Psoas muscle (tissue), 8 donors: ENCODE data around the gene CHRNA7. TPM values are rescaled to one million over a fixed set of nuclear protein-coding genes. Genes with fewer than 3 reads are reported as not detected.

Experiments
- ATAC-seq, 4 donors: fragments of 200-7000 bp; cut with Tn5 transposase; one replicate each; pipeline ENCODE4 v1.9.1; 2020; ENCODE audit warnings: moderate library complexity in 3 of 4, mild to moderate bottlenecking in 2 of 4
- DNase-seq, 2 donors: peaks; one replicate each; pipeline ENCODE4 v3.0.0-alpha.2; 2020
- H3K27ac ChIP-seq: fragments of 200-600 bp; one replicate; pipeline ENCODE4 v1.8.0; 2022
- H3K27me3 ChIP-seq, 3 donors: fragments of 200-600 bp in 1 of 3; one replicate each; pipeline versions ENCODE4 v1.6.1 to v1.8.0; 2013 to 2022; ENCODE audit warnings: low read length in 2 of 3, mild to moderate bottlenecking in 2 of 3, moderate library complexity in 1 of 3; ENCODE audit not compliant: insufficient read depth in 3 of 3
- H3K36me3 ChIP-seq, 2 donors: fragments of 200-600 bp in 1 of 2; one replicate each; pipeline versions ENCODE4 v1.6.1 to v1.8.0; 2013 to 2022; ENCODE audit warnings: low read depth in 1 of 2, mild to moderate bottlenecking in 1 of 2, moderate library complexity in 1 of 2; ENCODE audit not compliant: insufficient read depth in 1 of 2
- H3K4me1 ChIP-seq: fragments of 200-600 bp; one replicate; pipeline ENCODE4 v1.8.0; 2022
- H3K4me3 ChIP-seq: fragments of 200-600 bp; one replicate; pipeline ENCODE4 v1.8.0; 2022; ENCODE audit warnings: mild to moderate bottlenecking
- H3K9me3 ChIP-seq: fragments of 200-600 bp; one replicate; pipeline ENCODE4 v1.8.0; 2022
- WGBS, 3 donors: extraction: QIAGEN DNeasy Blood & Tissue Kit; methylation state at CpG; one replicate each; pipeline versions ENCODE4 v1.1.6 to v1.1.7; 2013; 5-methylcytosine and 5-hydroxymethylcytosine counted together
- intact Hi-C, 2 donors: fragments of 100-400 bp; cut with DNase I; formaldehyde crosslinking; loops; one replicate each; pipeline versions ENCODE4 v1.11.0 to v1.14.2; 2022
- polyA plus RNA-seq, 3 donors: library from polyadenylated mRNA; stranded (reverse); fragments of 200-250 nt; gene quantifications; one replicate each; pipeline ENCODE4 v1.2.3, GENCODE V29; 2013
- total RNA-seq, 4 donors: library from RNA; stranded (reverse); fragmentation: NEBNext Ultra II Directional in 2 of 4; extraction: Animal tissue kit (Norgen Biotek cat#: 25700) in 2 of 4; gene quantifications; one replicate each; pipeline versions ENCODE4 v1.2.1 to v1.2.4, GENCODE V29; 2021 to 2023
- TF ChIP-seq, protein P1 (sequence below): fragments of 200-600 bp; IDR thresholded peaks from one replicate; pipeline ENCODE4 v1.8.0; 2022; ENCODE audit warnings: antibody characterized with exemption
- donor health status: healthy with polysubstance abuse.
- donor health status: DM: no; HTN: no; CAD: no; lungs with moderate emphysema.
- donor health status: Bipolar disorder and iron deficiency.
- donor health status: healthy.
- donor health status: DM: yes; HTN: yes; CAD: no.
- donor health status: DM: no; HTN: no; CAD: no.
- donor health status: DM: no; HTN: no; CAD: no.
- donor health status: DM: yes; HTN: yes; CAD: no.

The CHRNA7 gene
- total and polyA plus RNA-seq, 7 donors, result 0.18 to 1.9 (median 0.45) TPM

- H3K36me3 ChIP-seq, result no peaks in the 10 kb centered on the region
- TF ChIP-seq, protein P1, sequence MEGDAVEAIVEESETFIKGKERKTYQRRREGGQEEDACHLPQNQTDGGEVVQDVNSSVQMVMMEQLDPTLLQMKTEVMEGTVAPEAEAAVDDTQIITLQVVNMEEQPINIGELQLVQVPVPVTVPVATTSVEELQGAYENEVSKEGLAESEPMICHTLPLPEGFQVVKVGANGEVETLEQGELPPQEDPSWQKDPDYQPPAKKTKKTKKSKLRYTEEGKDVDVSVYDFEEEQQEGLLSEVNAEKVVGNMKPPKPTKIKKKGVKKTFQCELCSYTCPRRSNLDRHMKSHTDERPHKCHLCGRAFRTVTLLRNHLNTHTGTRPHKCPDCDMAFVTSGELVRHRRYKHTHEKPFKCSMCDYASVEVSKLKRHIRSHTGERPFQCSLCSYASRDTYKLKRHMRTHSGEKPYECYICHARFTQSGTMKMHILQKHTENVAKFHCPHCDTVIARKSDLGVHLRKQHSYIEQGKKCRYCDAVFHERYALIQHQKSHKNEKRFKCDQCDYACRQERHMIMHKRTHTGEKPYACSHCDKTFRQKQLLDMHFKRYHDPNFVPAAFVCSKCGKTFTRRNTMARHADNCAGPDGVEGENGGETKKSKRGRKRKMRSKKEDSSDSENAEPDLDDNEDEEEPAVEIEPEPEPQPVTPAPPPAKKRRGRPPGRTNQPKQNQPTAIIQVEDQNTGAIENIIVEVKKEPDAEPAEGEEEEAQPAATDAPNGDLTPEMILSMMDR, result no peak
- intact Hi-C loops, result loop anchor here in 1 of 2 donors (2.0 kb wide), 1 partner anchor 70 kb away; no protein-coding TSS in a partner anchor
- peaks cover 11% of the 10 kb centered on the region for H3K4me1 ChIP-seq
- no peak overlapping the region for H3K27ac ChIP-seq
- no peak for ATAC-seq
- DNase-seq, result no peak
- no peaks in the 10 kb centered on the region for H3K27me3 ChIP-seq
- H3K4me3 ChIP-seq, result no peak overlapping the region
- H3K9me3 ChIP-seq, result no peaks in the 10 kb centered on the region
- 56 to 59% (median 57%) methylated on average over 10 of the region's 10 CpGs for WGBS, 3 donors
These were observed 76.4 kb downstream of the CHRNA7 start for GRCh38 chr15:32106401-32107381.

- TF ChIP-seq, protein P1, result no peak
- intact Hi-C loops, result loop anchor here in 1 of 2 donors (2.0 kb wide), 1 partner anchor 71 kb away; no protein-coding TSS in a partner anchor
These were observed 77.3 kb downstream of the CHRNA7 start for GRCh38 chr15:32107477-32108080.

GRCh38 chr15:32108661-32109060, 78.3 kb downstream of the CHRNA7 start:
- peaks cover 11% of the 10 kb centered on the region for H3K4me1 ChIP-seq
- TF ChIP-seq, protein P1, result no peak
- H3K4me3 ChIP-seq, result no peak overlapping the region
- ATAC-seq, result no peak
- H3K9me3 ChIP-seq, result no peaks in the 10 kb centered on the region
- H3K27me3 ChIP-seq, result no peaks in the 10 kb centered on the region
- no peak overlapping the region for H3K27ac ChIP-seq
- H3K36me3 ChIP-seq, result no peaks in the 10 kb centered on the region
- no peak for DNase-seq
- WGBS, 3 donors, result 96 to 97% (median 96%) methylated on average over 5 of the region's 5 CpGs
- intact Hi-C loops, result no loop called here

More at GRCh38 chr15:32107477-32108080, 77.3 kb downstream of the CHRNA7 start:
- WGBS, 3 donors, result 92 to 96% (median 94%) methylated on average over 13 of the region's 13 CpGs
- H3K36me3 ChIP-seq, result no peaks in the 10 kb centered on the region
- no peaks in the 10 kb centered on the region for H3K27me3 ChIP-seq
- H3K27ac ChIP-seq, result no peak overlapping the region
- peaks cover 11% of the 10 kb centered on the region for H3K4me1 ChIP-seq
- no peak overlapping the region for H3K4me3 ChIP-seq
- no peaks in the 10 kb centered on the region for H3K9me3 ChIP-seq
- DNase-seq, result no peak
- ATAC-seq, result no peak

- intact Hi-C loops, result no loop called here
- no peak for ATAC-seq
- Histone ChIP-seq H3K9me3 (no peaks in the 10 kb centered on the region), H3K36me3 (no peaks in the 10 kb centered on the region), H3K27me3 (no peaks in the 10 kb centered on the region), H3K4me3 (no peak overlapping the region), H3K27ac (no peak overlapping the region), H3K4me1 (no peaks in the 10 kb centered on the region)
- DNase-seq, result no peak
- 85 to 87% (median 85%) methylated on average over 8 of the region's 8 CpGs for WGBS, 3 donors
- TF ChIP-seq, protein P1, result no peak
These were observed 81.8 kb downstream of the CHRNA7 start for GRCh38 chr15:32112101-32112500.
